Large intestine (tissue), 3 donors: ENCODE data around the gene HNF1B. TPM values are rescaled to one million over a fixed set of nuclear protein-coding genes. Genes with fewer than 3 reads are reported as not detected.
"Not testable (repeated sequence)": the region's sequence is repeated elsewhere in the genome, so short reads cannot be mapped to it uniquely, and the experiment has no call there.

ENCODE experiments used
- DNase-seq, 2 donors: peaks; one replicate each; pipeline versions ENCODE4 v3.0.0 to v3.0.0-alpha.2; 2013
- H3K27ac ChIP-seq: one replicate; pipeline ENCODE4 v1.5.1; 2013; ENCODE audit warnings: low read length
- H3K27me3 ChIP-seq: 2 replicates; pipeline ENCODE4 v1.6.1; 2013; ENCODE audit warnings: low read length; ENCODE audit not compliant: control insufficient read depth, insufficient read depth
- H3K36me3 ChIP-seq: 2 replicates; pipeline ENCODE4 v1.6.1; 2013; ENCODE audit warnings: low read length; ENCODE audit not compliant: control insufficient read depth, insufficient read depth
- H3K4me1 ChIP-seq: one replicate; pipeline ENCODE4 v1.6.1; 2013; ENCODE audit warnings: low read length; ENCODE audit not compliant: control insufficient read depth, insufficient read depth
- H3K4me3 ChIP-seq: one replicate; pipeline ENCODE4 v1.5.1; 2013; ENCODE audit warnings: low read length
- H3K9me3 ChIP-seq: one replicate; pipeline ENCODE4 v1.6.1; 2013; ENCODE audit warnings: mild to moderate bottlenecking, low read depth, low read length, moderate library complexity; ENCODE audit not compliant: control insufficient read depth
- WGBS: methylation state at CpG from one replicate; pipeline ENCODE4 v1.1.5; 2013; ENCODE audit warnings: low lambda C conversion rate; ENCODE audit not compliant: insufficient coverage; 5-methylcytosine and 5-hydroxymethylcytosine counted together
- polyA plus RNA-seq: library from polyadenylated mRNA; unstranded; fragments of 120-200 nt; gene quantifications from one replicate; pipeline ENCODE4 v1.2.1, GENCODE V29; 2013

HNF1B gene
- polyA plus RNA-seq, 1 donor: 21.5 TPM

DNA sequence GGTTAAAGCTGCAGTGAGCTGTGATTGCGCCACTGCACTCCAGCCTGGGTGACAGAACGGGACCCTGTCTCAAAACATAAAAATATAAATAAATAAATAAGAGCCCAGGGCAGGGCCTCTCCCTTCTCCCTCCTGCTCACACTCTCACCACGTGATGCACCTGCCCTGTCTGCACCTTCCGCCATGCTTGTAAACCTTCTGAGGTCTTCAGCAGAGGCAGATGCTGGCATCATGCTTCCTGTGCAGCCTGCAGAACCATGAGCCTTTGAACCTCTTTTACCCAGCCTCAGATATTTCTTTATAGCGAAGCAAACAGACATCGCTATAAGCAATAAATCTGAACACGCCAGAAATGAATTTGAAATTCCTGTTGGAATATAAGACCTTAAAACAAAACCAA is 48.5 kb downstream of the HNF1B start:
- Histone ChIP-seq H3K27ac (peak overlapping the region; percentile 26), H3K4me1 (peaks cover 39% of the 10 kb centered on the region), H3K36me3 (peaks cover 43% of the 10 kb centered on the region), H3K27me3 (no peaks in the 10 kb centered on the region), H3K4me3 (no peak overlapping the region), H3K9me3 (peaks cover 3% of the 10 kb centered on the region)
- 80% methylated on average over 1 of the region's 7 CpGs for WGBS
- no peak for DNase-seq

DNA sequence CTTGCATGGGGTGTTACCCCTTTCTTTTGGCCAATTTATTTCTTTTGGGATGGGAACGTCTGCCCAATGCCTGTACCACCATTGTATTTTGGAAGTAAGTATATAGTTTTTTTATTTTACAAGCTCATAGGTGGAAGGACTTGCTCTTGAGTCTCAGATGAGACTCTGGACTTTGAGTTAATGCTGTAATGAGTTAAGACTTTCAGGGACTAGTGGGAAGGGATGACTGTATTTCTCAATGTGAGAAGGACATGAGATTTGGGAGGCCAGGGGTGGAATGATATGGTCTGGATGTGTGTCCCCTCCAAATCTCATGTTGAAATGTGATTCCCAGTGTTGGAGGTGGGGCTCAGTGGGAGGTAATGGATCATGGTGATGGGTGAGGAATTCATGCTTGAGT is 49.1 kb downstream of the HNF1B start:
- Histone ChIP-seq H3K27me3 (no peaks in the 10 kb centered on the region), H3K9me3 (peaks cover 3% of the 10 kb centered on the region), H3K4me1 (peaks cover 39% of the 10 kb centered on the region), H3K36me3 (peaks cover 37% of the 10 kb centered on the region), H3K4me3 (no peak overlapping the region), H3K27ac (peak overlapping the region; percentile 26)
- no CpG with 5 or more reads among the region's 1 CpG for WGBS
- peak; percentile 54 to 83 for DNase-seq

DNA sequence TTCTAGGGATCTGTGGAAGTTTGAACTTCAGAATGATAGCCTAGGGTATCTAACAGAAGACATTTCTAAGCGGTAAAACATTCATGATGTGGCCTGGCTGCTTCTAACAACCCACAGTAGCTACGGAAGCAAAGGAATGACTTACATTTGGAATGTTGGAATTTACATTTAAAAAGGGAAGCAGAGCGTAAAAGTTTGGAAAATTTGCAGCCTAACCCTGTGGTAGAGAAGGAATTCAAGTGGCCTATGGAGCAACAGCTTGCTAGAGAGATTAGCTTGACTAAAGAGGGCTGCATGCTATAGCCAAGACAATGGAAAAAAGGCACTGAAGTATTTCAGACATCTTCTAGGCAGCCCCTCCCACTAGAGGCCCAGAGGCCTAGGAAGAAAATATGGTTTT is 50.1 kb downstream of the HNF1B start:
- peaks cover 34% of the 10 kb centered on the region for H3K36me3 ChIP-seq
- no peak overlapping the region for H3K27ac ChIP-seq
- peaks cover 3% of the 10 kb centered on the region for H3K9me3 ChIP-seq
- H3K4me1 ChIP-seq: peaks cover 43% of the 10 kb centered on the region
- H3K4me3 ChIP-seq: no peak overlapping the region
- no CpG with 5 or more reads among the region's 3 CpGs for WGBS
- no peak for DNase-seq
- no peaks in the 10 kb centered on the region for H3K27me3 ChIP-seq

DNA sequence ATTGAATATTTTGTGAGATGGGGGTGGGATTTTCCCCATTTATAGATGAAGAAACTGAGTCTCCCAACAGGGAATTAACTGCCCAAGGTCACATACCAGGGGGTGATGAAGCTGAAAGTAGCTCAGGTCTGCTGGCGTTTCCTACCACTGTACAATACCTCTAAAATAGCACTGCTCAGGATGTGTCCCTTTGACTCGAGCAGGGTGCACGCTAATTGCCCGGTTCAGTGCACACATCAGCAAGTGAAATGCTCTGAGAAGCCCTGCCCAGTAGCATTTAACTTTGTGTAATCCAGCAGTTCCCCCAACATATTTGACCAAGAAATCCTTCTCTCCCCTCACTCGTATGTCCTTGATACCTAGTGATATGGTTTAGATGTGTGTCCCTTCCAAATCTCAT is 51.5 kb downstream of the HNF1B start:
- Histone ChIP-seq H3K9me3 (peaks cover 3% of the 10 kb centered on the region), H3K4me1 (peaks cover 45% of the 10 kb centered on the region), H3K4me3 (no peak overlapping the region), H3K27me3 (no peaks in the 10 kb centered on the region), H3K36me3 (peaks cover 27% of the 10 kb centered on the region), H3K27ac (no peak overlapping the region)
- WGBS: no CpG with 5 or more reads among the region's 5 CpGs
- no peak for DNase-seq

DNA sequence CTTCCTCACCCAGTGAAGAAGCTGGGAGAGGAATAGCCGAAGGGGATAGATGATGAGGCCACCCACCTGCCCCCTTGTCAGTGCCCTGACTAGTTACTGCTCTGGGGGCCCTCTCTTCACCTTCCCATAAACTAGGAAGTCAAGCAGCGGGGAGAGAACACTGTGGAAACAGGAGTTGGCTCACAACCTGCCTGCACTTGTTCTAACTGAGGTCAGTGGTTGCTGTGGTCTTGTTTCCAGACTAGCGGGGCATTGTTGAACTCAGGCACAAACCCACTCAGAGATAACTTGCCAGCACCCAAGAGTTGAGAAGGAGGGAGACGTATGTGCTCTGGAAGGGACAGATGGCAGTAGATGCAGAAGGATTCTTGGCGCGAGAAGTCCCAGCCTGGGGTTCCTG is 53.1 kb downstream of the HNF1B start:
- no CpG with 5 or more reads among the region's 6 CpGs for WGBS
- Histone ChIP-seq H3K36me3 (peaks cover 21% of the 10 kb centered on the region), H3K9me3 (peaks cover 3% of the 10 kb centered on the region), H3K27ac (no peak overlapping the region), H3K4me1 (peaks cover 47% of the 10 kb centered on the region), H3K4me3 (no peak overlapping the region), H3K27me3 (no peaks in the 10 kb centered on the region)
- DNase-seq: no peak

DNA sequence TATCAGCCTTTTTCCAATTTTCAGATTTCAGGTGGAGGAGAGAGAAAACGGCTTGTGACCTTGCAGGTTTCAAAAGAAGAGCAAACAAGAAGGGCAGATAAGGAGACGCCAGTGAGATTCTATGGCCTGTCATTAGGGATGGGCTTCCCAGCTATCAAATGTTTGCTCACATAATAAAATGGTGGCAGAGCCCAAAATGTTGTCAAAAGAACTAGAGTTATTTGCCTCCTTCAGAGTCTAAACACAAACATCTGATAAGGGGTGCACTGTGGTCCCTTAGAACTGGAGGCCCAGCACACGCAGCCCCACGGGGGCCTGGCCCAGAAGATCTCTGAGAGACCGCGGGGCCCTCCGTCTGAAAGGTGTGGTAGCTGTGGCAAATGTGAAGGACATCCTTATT is 55.5 kb downstream of the HNF1B start:
- no peak overlapping the region for H3K4me3 ChIP-seq
- peaks cover 33% of the 10 kb centered on the region for H3K4me1 ChIP-seq
- H3K27me3 ChIP-seq: no peaks in the 10 kb centered on the region
- peak; percentile 49 to 85 for DNase-seq
- peaks cover 12% of the 10 kb centered on the region for H3K36me3 ChIP-seq
- H3K9me3 ChIP-seq: no peaks in the 10 kb centered on the region
- H3K27ac ChIP-seq: peak overlapping the region; percentile 60
- whole genome bisulfite sequencing: no CpG with 5 or more reads among the region's 7 CpGs

DNA sequence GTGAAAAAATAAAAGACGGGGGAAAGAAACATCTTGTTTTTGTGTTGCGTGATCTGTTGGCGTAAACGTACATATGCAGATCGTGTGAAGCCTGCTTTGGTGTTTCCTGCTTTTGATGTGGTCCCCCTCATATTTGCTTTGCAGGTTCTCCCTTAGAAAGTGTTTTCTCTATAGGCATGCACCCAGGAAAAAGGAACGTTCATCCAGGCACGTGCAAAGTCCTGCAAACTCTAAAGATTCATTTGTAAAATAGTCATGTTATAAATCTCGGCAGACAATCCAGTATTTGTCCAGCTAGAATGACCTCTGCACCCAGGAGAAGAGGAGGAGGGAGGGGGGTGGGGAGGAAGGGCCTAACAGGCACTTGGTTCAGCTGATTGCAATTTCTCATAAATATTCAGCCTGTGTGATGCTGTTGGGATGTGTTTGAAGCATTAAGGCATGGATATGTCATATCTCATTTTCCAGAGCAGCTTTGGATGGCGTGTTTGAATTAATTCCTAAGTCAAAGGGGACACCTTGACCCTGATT is 61.3 kb downstream of the HNF1B start:
- peaks cover 23% of the 10 kb centered on the region for H3K4me1 ChIP-seq
- H3K9me3 ChIP-seq: no peaks in the 10 kb centered on the region
- no peak overlapping the region for H3K4me3 ChIP-seq
- H3K36me3 ChIP-seq: peaks cover 12% of the 10 kb centered on the region
- peak; percentile 58 to 78 for DNase-seq
- 40% methylated on average over 1 of the region's 9 CpGs for WGBS
- H3K27ac ChIP-seq: peak overlapping the region; percentile 77
- H3K27me3 ChIP-seq: no peaks in the 10 kb centered on the region

DNA sequence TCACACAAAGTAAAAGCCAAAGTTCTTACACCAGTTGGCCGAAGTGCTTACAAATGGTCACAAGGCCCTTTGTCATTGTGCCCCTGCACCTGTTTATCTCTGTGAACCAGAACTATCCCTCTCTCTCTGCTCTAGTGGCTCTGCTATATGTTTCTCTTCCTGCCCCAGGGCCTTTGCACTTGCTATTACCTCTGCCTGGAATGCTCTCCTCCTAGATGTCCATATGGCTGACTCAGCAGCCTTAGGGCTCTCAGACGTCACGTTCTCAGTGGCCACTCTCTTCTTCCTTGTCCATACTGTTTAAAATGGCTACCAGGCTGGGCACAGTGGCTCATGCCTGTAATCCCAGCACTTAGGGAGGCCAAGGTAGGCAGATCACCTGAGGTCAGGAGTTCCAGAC is 62.9 kb downstream of the HNF1B start:
- no peak for DNase-seq
- Histone ChIP-seq H3K4me1 (peaks cover 31% of the 10 kb centered on the region), H3K36me3 (peaks cover 9% of the 10 kb centered on the region), H3K9me3 (no peaks in the 10 kb centered on the region), H3K27ac (no peak overlapping the region), H3K27me3 (no peaks in the 10 kb centered on the region), H3K4me3 (no peak overlapping the region)
- WGBS: 100% methylated on average over 1 of the region's 3 CpGs

DNA sequence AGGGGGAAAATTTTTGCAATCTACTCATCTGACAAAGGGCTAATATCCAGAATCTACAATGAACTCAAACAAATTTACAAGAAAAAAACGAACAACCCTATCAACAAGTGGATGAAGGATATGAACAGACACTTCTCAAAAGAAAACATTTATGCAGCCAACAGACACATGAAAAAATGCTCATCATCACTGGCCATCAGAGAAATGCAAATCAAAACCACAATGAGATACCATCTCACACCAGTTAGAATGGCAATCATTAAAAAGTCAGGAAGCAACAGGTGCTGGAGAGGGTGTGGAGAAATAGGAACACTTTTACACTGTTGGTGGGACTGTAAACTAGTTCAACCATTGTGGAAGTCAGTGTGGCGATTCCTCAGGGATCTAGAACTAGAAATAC is 64.9 kb downstream of the HNF1B start:
- no CpG with 5 or more reads among the region's 2 CpGs for WGBS
- H3K9me3 ChIP-seq, H3K4me3 ChIP-seq, H3K27me3 ChIP-seq, H3K27ac ChIP-seq, DNase-seq, H3K36me3 ChIP-seq: not testable (repeated sequence)
- H3K4me1 ChIP-seq: peaks cover 44% of the 10 kb centered on the region

DNA sequence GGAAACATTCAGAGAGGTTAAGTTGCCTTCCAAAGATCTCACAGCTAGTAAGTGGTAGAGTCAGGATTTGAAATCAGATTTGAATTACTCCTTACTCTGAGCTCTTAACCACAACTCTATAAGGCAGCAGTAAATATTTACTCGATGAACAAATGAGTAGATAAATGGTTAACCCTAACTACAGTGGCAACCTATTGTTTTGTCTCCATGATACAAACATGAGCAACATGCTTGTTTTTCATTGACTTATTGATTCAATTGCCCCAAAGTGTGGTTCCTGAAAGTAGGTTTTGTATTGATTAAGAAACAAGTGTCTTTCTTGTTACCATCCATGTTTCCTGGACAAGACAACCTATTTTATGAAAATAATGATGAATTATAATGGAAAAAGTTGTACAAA is 66.8 kb downstream of the HNF1B start:
- Histone ChIP-seq H3K27me3 (no peaks in the 10 kb centered on the region), H3K9me3 (no peaks in the 10 kb centered on the region), H3K4me3 (no peak overlapping the region), H3K27ac (peak overlapping the region; percentile 96), H3K36me3 (no peaks in the 10 kb centered on the region), H3K4me1 (peaks cover 46% of the 10 kb centered on the region)
- DNase-seq: no peak
- WGBS: no CpG with 5 or more reads among the region's 1 CpG

DNA sequence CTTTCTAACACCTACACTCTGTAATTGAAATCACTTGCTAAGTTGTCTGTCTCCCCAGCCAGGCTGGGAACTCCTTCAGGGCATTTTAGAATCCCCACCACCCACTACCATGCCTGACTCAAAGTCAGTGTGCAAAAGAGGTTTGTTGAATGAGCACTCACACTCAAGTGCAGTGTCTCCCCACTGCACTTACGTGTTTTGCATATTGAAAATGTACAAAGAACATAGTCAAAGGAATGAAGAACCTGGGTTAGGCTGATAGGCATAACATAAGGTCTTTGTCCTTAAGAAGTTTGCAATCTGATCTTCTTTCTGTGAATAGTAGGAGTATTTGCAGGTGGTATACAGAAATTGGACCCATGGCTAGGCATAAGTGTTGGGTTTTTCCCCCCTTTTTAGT is 67.8 kb downstream of the HNF1B start:
- peaks cover 53% of the 10 kb centered on the region for H3K4me1 ChIP-seq
- DNase-seq: peak in 1 of 2 donors; percentile 51
- no peaks in the 10 kb centered on the region for H3K36me3 ChIP-seq
- peak overlapping the region; percentile 96 for H3K27ac ChIP-seq
- no peak overlapping the region for H3K4me3 ChIP-seq
- no CpG with 5 or more reads among the region's 1 CpG for WGBS
- no peaks in the 10 kb centered on the region for H3K9me3 ChIP-seq
- no peaks in the 10 kb centered on the region for H3K27me3 ChIP-seq
